ENCODE results near the gene FBXL7.

The FBXL7 gene

DNA sequence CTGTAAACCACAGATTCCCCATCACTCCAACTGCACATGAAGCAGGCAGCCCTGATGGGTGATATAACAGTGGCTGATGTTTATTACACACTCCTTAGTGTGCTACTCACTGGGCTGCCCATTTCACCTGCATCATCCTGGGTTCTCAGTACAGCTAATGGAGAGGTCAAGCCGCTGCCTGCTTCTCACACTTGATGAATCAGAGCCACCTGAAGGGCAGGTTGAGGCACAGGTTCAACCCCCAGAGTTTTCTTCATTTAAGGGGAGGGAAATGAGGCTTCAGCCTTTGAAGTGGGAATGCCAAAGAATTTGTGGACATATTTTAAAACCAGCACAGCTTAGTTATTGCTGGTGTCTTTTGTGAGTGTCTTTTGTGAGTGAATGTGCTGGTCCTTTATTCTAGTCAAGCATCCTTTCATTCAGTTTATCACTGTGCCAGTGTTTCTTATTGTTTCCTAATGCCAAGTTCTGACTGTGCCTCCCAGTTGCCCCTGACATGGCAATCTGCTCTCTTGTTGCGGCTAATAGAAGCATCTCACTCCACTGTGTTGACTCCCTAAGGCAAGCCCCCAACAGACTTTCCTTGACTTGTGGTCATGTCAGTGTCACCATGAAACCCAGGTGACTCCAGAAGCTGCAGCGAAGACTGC lies 109.2 kb downstream of the FBXL7 start:
- no peak overlapping the region for H3K27ac ChIP-seq
- TF ChIP-seq CTCF (conservative IDR thresholded peaks at IDR 0.05) (no peak), ZFX (IDR thresholded peaks at IDR 0.05) (no peak)

GRCh38 chr5:15610216-15610615 lies 110.2 kb downstream of the FBXL7 start:
- TF ChIP-seq ZFX (IDR thresholded peaks at IDR 0.05) (no peak), CTCF (conservative IDR thresholded peaks at IDR 0.05) (no peak)

GRCh38 chr5:15611008-15611407 lies 111.0 kb downstream of the FBXL7 start:
- H3K27ac ChIP-seq, result no peak overlapping the region
- no peak for TF ChIP-seq ZFX (IDR thresholded peaks at IDR 0.05)
- no peak for TF ChIP-seq CTCF (conservative IDR thresholded peaks at IDR 0.05)

More at GRCh38 chr5:15610216-15610615, 110.2 kb downstream of the FBXL7 start:
- H3K27ac ChIP-seq, result no peak overlapping the region

DNA sequence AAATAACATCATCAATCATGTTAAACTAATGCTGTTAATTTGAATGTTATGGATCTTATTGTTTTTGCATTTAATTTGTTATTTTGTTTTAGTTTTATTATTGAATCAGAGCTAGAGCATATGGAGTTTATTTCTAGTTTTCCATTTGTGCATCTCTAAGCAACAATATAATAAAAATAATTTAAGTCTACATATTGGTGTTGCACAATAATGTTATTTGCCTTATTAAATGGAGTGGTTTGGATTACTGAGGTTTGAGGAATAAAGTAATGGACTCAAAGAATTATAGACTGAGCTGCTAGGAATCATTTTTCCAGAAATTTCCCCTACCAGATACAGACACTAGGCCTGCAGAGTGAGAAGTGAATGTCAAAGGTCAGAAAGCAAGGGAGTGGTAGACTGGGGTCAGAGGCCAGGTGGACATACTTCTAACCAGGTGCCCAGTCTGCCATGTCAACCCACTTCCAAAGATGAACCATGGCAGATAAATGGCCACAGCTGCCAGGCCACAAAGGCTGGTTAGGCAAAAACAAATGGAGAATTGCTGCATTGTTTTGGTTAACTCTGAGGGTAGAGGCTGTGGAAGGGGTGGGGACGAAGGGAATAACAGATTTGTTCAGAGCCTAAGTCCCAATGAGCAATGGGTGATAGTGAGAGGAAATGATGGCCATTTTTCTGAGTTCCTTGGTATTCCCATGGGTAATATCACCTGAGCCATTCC lies 113.1 kb downstream of the FBXL7 start:
- H3K27ac ChIP-seq, result no peak overlapping the region
- TF ChIP-seq CTCF (conservative IDR thresholded peaks at IDR 0.05), result no peak
- no peak for TF ChIP-seq ZFX (IDR thresholded peaks at IDR 0.05)

DNA sequence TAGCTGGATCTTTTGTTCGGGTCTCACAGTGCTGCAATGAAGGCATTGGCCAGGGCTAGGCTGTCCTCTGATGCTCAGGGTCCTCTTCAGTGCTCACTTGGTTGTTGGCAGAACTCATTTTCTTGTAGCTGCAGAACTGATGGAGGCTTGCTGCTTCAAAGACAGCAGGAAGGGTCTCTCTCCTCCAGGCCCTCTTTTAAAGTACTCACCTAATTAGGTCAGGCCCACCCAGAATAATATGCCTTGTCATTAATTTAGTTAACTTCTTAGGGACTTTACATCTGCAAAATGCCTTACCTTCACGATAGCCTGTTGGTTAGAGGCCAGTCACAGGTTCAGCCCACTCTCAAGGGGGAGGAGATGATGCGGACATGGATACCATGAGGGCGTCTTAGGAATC lies 114.7 kb downstream of the FBXL7 start:
- no peak overlapping the region for H3K27ac ChIP-seq
- TF ChIP-seq CTCF (conservative IDR thresholded peaks at IDR 0.05), result no peak
- no peak for TF ChIP-seq ZFX (IDR thresholded peaks at IDR 0.05)

GRCh38 chr5:15615859-15616258 lies 115.9 kb downstream of the FBXL7 start:
- no peak for TF ChIP-seq ZFX (IDR thresholded peaks at IDR 0.05)
- no peak for TF ChIP-seq CTCF (conservative IDR thresholded peaks at IDR 0.05)
- no peak overlapping the region for H3K27ac ChIP-seq

DNA sequence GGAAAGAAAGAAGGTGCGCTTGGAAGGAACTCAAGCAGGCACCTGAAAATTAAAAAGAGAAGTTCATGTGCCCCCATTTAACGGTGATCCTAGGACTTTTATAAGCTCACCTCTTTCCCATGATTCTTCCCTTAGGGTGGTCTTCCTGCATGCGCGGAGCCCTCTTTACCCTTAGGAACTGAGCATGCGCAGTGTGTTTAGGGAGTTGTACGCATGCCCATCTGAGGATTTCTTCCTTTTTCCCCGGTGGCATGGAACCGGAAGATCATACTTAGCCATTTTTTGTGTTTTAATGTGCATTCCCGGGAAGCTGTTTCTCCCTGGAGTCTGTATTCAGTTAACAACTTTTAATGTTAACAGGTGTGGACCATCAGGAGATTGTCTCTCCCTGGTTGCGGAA lies 119.0 kb downstream of the FBXL7 start:
- no peak for TF ChIP-seq CTCF (conservative IDR thresholded peaks at IDR 0.05)
- no peak for TF ChIP-seq ZFX (IDR thresholded peaks at IDR 0.05)

More for the DNA sequence above, 119.0 kb downstream of the FBXL7 start:
- no peak overlapping the region for H3K27ac ChIP-seq

All from C4-2B (cell line).